Suprapubic skin (tissue), 4 donors: ENCODE data around the gene RABGGTA. TPM values are rescaled to one million over a fixed set of nuclear protein-coding genes. Genes with fewer than 3 reads are reported as not detected.
A peak's percentile ranks its signal among the peaks of the same experiment; 100 is the strongest.

Experiments
- DNase-seq, 2 donors: peaks; one replicate each; pipeline ENCODE4 v3.0.0-alpha.2; 2019; ENCODE audit warnings: low spot score in 2 of 2
- H3K27ac ChIP-seq: fragments of 200-600 bp; sonication (generic); one replicate; pipeline ENCODE4 v1.5.1; 2019
- H3K27me3 ChIP-seq: fragments of 200-600 bp; sonication (generic); one replicate; pipeline ENCODE4 v1.5.1; 2019
- H3K36me3 ChIP-seq: fragments of 200-600 bp; sonication (generic); one replicate; pipeline ENCODE4 v1.5.1; 2019
- H3K4me1 ChIP-seq: fragments of 200-600 bp; sonication (generic); one replicate; pipeline ENCODE4 v1.5.1; 2019
- H3K4me3 ChIP-seq: fragments of 200-600 bp; sonication (generic); one replicate; pipeline ENCODE4 v1.5.1; 2019; ENCODE audit warnings: mild to moderate bottlenecking
- H3K9me3 ChIP-seq: fragments of 200-600 bp; sonication (generic); one replicate; pipeline ENCODE4 v1.5.1; 2019
- EP300 ChIP-seq: sonication (generic); formaldehyde crosslinking; IDR thresholded peaks from one replicate; pipeline ENCODE4 v1.6.1; 2017; ENCODE audit warnings: antibody characterized with exemption
- POLR2A ChIP-seq, 2 donors: fragments of 450-650 bp; IDR thresholded peaks; one replicate each; pipeline ENCODE4 v1.6.1; 2017; ENCODE audit warnings: antibody characterized with exemption in 2 of 2, mild to moderate bottlenecking in 2 of 2, moderate library complexity in 2 of 2
- POLR2AphosphoS5 ChIP-seq, 3 donors: sonication (generic); formaldehyde crosslinking; IDR thresholded peaks; one replicate each; pipeline ENCODE4 v1.6.1; 2017; ENCODE audit warnings: antibody characterized with exemption in 3 of 3
- WGBS: methylation state at CpG from one replicate; pipeline ENCODE4 v1.1.5; 2018; 5-methylcytosine and 5-hydroxymethylcytosine counted together
- total RNA-seq, 4 donors: library from RNA; depleted of rRNA; stranded (reverse); fragments of >200 nt; gene quantifications; one replicate each; pipeline ENCODE4 v1.1.0, GENCODE V29; 2016
- TF ChIP-seq, protein P1 (sequence below), 2 donors: fragments of 200-600 bp in 1 of 2; fragments of 450-650 bp in 1 of 2; sonication (generic) in 1 of 2; IDR thresholded peaks; one replicate each; pipeline ENCODE4 v1.5.1; 2016 to 2019; ENCODE audit warnings: antibody characterized with exemption in 2 of 2, mild to moderate bottlenecking in 1 of 2, moderate library complexity in 1 of 2

RABGGTA gene, protein sequence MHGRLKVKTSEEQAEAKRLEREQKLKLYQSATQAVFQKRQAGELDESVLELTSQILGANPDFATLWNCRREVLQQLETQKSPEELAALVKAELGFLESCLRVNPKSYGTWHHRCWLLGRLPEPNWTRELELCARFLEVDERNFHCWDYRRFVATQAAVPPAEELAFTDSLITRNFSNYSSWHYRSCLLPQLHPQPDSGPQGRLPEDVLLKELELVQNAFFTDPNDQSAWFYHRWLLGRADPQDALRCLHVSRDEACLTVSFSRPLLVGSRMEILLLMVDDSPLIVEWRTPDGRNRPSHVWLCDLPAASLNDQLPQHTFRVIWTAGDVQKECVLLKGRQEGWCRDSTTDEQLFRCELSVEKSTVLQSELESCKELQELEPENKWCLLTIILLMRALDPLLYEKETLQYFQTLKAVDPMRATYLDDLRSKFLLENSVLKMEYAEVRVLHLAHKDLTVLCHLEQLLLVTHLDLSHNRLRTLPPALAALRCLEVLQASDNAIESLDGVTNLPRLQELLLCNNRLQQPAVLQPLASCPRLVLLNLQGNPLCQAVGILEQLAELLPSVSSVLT
- 10 to 100 TPM; 50.4 to 65.9 (median 53.1) TPM for total RNA-seq

DNA sequence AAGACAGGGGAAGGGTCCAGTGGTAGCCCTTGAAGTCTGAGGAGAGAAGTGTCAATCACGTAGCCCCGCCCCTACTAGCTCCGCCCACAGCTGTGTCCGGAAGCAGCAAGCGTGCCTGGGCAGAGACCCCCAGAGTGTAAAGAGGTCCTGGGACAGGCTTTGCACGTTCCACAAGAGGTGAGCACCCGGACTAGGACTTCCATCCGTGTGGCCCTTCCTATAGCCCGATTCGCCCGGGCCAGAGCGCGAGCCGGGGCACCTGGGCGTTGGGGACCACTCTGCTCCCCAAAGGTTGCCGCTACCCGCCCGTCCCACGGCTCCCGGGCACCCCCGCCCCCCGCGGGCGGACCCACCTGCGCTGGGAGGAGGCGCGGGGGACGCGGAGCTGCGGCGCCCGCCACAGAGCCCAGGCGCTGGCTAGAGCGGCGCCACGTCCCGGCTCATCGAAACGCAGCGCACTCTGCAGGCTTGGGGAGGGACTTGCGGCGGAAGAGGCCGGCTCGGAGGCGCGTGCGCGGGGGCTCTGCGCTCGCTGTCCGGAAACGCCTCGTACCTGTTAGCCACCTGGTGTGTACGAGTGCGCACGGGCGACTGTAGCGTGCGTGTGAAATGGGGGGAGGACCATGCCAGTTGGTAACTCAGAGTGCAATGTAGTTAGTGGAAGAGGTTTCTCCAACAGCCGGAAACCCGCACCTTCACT, at the start of gene RABGGTA:
Gene RABGGTA (minus strand): TSS at position 464 of the 700 bp plus-strand sequence. CDS start 482 bp downstream, outside the sequence.
- Histone ChIP-seq H3K27ac (peak within 1 kb of the TSS; percentile 94), H3K27me3 (no peaks in the 10 kb centered on the region), H3K36me3 (peaks cover 34% of the 10 kb centered on the region), H3K4me1 (peaks cover 33% of the 10 kb centered on the region), H3K9me3 (no peaks in the 10 kb centered on the region), H3K4me3 (peak within 1 kb of the TSS; percentile 66)
- DNase-seq = peak; percentile 88 to 89
- TF ChIP-seq POLR2A (IDR thresholded peaks at IDR 0.05) = peak; percentile 45 to 52
- TF ChIP-seq POLR2AphosphoS5 (IDR thresholded peaks at IDR 0.05) = peak in 2 of 3 donors; percentile 18 to 60
- TF ChIP-seq, protein P1, sequence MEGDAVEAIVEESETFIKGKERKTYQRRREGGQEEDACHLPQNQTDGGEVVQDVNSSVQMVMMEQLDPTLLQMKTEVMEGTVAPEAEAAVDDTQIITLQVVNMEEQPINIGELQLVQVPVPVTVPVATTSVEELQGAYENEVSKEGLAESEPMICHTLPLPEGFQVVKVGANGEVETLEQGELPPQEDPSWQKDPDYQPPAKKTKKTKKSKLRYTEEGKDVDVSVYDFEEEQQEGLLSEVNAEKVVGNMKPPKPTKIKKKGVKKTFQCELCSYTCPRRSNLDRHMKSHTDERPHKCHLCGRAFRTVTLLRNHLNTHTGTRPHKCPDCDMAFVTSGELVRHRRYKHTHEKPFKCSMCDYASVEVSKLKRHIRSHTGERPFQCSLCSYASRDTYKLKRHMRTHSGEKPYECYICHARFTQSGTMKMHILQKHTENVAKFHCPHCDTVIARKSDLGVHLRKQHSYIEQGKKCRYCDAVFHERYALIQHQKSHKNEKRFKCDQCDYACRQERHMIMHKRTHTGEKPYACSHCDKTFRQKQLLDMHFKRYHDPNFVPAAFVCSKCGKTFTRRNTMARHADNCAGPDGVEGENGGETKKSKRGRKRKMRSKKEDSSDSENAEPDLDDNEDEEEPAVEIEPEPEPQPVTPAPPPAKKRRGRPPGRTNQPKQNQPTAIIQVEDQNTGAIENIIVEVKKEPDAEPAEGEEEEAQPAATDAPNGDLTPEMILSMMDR (IDR thresholded peaks at IDR 0.05) = peak in 1 of 2 donors; percentile 81
- TF ChIP-seq EP300 = no peak
- 3% methylated on average over 10 of the region's 61 CpGs for WGBS

DNA sequence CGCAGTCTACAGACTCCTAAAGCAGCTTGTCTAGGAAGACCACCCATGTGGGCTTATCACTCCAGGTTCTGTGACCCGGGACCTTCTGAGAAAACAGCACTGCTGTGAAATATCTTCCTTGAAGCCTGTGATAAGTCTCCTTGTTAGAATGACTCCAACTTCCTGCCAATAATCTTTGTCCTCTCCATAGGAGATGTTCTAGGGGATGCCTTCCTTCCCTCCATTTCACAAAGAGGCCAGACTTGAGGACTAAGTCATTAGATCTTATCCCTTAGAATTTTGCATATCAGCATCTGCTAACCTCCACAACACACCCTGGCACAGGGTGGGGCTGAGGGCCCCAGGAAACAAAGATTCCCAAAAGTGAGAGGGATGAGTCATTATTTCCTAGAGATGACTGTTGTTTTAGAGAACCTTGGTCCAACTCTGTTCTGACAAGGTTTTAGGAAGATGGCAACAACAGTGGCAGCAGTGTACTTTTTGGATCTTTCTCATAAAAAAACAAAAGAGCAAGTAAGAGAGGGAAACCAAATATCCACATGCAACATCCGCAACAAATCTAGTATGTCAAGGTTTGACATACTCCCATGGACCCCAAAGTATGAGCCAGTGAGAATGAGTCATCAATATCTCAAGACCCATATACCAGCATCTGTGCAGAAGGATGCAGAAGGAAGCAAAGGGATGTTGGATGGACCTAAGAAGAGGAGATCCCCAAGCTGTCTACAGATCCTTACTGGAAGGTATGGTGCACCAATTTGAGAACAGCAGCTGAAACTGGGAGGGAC, 45.9 kb upstream of the RABGGTA start:
- peaks cover 49% of the 10 kb centered on the region for H3K4me1 ChIP-seq
- no peaks in the 10 kb centered on the region for H3K27me3 ChIP-seq
- no peak overlapping the region for H3K4me3 ChIP-seq
- no peaks in the 10 kb centered on the region for H3K36me3 ChIP-seq
- DNase-seq = no peak
- TF ChIP-seq POLR2A (IDR thresholded peaks at IDR 0.05) (no peak), POLR2AphosphoS5 (IDR thresholded peaks at IDR 0.05) (no peak), EP300 (no peak)
- TF ChIP-seq, protein P1 (IDR thresholded peaks at IDR 0.05) = no peak
- no peaks in the 10 kb centered on the region for H3K9me3 ChIP-seq
- H3K27ac ChIP-seq = no peak overlapping the region
- WGBS = 63% methylated on average over 3 of the region's 3 CpGs

DNA sequence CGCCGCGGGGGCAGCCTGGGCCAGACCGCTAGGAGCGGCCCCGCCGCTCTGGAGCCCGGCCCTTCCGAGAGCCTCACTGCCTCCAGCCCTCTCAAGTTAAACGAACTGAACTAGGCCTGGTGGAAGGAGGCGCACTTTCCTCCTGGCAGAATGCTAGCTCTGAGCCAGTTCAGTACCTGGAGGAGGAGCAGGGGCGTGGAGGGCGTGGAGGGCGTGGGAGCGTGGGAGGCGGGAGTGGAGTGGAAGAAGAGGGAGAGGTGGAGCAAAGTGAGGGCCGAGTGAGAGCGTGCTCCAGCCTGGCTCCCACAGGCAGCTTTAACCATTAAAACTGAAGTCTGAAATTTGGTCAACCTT, 45.2 kb upstream of the RABGGTA start:
- Histone ChIP-seq H3K36me3 (no peaks in the 10 kb centered on the region), H3K9me3 (no peaks in the 10 kb centered on the region), H3K4me1 (peaks cover 56% of the 10 kb centered on the region), H3K27ac (peak overlapping the region; percentile 64), H3K27me3 (no peaks in the 10 kb centered on the region), H3K4me3 (peak overlapping the region; percentile 14)
- WGBS = 66% methylated on average over 7 of the region's 18 CpGs
- no peak for DNase-seq
- TF ChIP-seq EP300 (no peak), POLR2AphosphoS5 (IDR thresholded peaks at IDR 0.05) (no peak), POLR2A (IDR thresholded peaks at IDR 0.05) (no peak)
- TF ChIP-seq, protein P1 (IDR thresholded peaks at IDR 0.05) = no peak

DNA sequence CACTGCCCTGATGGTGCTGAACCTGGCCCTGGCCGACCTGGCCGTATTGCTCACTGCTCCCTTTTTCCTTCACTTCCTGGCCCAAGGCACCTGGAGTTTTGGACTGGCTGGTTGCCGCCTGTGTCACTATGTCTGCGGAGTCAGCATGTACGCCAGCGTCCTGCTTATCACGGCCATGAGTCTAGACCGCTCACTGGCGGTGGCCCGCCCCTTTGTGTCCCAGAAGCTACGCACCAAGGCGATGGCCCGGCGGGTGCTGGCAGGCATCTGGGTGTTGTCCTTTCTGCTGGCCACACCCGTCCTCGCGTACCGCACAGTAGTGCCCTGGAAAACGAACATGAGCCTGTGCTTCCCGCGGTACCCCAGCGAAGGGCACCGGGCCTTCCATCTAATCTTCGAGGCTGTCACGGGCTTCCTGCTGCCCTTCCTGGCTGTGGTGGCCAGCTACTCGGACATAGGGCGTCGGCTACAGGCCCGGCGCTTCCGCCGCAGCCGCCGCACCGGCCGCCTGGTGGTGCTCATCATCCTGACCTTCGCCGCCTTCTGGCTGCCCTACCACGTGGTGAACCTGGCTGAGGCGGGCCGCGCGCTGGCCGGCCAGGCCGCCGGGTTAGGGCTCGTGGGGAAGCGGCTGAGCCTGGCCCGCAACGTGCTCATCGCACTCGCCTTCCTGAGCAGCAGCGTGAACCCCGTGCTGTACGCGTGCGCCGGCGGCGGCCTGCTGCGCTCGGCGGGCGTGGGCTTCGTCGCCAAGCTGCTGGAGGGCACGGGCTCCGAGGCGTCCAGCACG, 44.6 kb upstream of the RABGGTA start:
- Histone ChIP-seq H3K27me3 (no peaks in the 10 kb centered on the region), H3K4me1 (peaks cover 62% of the 10 kb centered on the region), H3K27ac (peak overlapping the region; percentile 64), H3K9me3 (no peaks in the 10 kb centered on the region), H3K4me3 (peak overlapping the region; percentile 14), H3K36me3 (no peaks in the 10 kb centered on the region)
- DNase-seq = peak; percentile 82 to 83
- no peak for TF ChIP-seq EP300
- TF ChIP-seq POLR2AphosphoS5 (IDR thresholded peaks at IDR 0.05) = peak in 1 of 3 donors; percentile 24
- no peak for TF ChIP-seq POLR2A (IDR thresholded peaks at IDR 0.05)
- TF ChIP-seq, protein P1 (IDR thresholded peaks at IDR 0.05) = peak in 1 of 2 donors; percentile 31
- WGBS = 49% methylated on average over 22 of the region's 70 CpGs
